HG02885 (cell line): ENCODE results near the gene REXO1.

Experiments used
- ATAC-seq: cut with Tn5 transposase; IDR thresholded peaks from one replicate; pipeline ENCODE4 v1.9.1; 2021; ENCODE audit warnings: mild to moderate bottlenecking; ENCODE audit not compliant: unreplicated experiment, poor library complexity

Gene REXO1

DNA sequence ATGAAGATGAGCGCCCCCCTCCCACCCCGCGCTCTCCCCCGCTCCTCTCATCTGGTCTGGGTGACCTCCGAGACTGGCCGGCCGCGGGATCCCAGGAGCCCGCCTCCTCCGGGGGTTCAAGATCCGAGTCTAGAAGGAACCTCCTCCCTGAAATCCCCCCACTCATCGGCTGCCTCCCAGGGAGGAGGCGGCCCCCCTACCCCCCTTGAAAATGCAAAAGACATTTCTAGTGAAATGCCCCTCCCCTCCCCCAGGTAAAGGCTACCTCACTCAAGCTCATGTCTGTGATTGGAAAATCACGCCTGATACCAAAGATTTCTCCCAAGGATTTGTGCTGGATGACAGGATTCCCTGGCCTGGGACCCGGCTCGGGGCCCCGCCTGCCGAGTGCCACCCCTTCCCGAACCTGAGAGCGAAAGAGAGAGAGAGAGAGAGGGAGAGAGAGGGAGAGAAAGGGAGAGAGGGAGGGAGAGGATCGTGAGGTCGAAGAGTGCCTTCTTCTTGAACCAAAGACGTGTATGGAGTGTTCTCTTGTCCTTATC lies 71.6 kb downstream of the REXO1 start:
- no peak for ATAC-seq

DNA sequence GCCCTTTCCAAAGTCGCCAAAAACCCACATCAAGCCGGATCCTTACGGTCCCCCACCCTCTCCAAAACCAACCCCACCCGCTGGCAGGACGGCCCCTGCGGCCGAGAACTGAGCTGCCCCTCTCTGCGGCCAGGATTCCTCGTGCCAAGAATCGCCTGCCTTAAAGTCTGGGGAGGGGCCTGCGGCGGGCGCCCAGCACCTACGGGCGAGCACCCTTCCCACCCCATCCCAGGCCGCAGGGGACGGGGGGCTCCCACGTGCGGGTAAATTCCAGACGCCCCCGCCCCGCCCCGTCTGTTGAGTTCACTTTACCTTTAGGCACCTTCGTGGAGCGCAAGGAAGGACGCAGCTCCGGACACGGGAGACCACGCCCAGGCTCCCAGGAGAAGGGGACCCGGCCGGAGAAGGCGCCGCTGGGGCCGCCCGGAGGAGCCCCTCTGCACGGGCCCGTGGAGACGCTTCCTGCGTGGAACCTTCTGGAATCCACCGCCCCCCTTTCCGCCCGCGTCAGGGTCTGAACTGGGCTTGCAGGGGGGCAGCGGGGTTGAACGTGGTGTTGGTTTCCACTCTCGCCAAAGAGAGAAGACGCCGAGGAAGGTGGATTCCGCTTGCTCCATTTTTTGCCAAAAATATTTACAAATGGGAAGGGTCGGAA lies 72.2 kb downstream of the REXO1 start:
- ATAC-seq, result no peak

DNA sequence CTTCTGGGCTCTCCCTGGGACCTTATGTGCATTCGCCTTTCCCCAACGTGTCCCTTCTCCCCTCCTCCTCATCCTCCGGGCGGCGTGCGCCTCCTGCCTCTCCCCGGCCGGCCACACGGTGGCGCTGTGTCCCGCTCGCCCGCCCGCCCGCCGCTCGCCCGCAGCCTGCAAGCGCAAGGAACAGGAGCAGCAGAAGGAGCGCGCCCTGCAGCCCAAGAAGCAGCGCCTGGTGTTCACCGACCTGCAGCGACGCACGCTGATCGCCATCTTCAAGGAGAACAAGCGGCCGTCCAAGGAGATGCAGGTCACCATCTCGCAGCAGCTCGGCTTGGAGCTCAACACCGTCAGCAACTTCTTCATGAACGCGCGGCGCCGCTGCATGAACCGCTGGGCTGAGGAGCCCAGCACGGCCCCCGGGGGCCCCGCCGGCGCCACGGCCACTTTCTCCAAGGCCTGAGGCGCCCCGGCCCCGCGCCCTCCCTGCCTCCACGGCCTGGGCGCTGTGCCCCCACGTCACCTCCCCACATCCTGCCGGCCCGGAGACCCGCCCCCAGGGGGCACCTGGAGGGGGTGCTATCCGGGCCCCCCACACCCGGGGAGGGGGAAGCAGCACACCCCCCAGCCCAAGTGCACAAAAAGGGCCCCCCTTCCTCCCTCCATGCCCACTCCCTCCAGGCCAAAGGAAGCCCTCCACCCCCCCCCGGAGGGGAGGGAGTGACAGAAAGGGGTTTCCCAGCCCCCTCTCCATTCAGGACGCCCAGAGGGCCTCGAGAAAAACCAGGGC lies 73.1 kb downstream of the REXO1 start:
- no peak for ATAC-seq

DNA sequence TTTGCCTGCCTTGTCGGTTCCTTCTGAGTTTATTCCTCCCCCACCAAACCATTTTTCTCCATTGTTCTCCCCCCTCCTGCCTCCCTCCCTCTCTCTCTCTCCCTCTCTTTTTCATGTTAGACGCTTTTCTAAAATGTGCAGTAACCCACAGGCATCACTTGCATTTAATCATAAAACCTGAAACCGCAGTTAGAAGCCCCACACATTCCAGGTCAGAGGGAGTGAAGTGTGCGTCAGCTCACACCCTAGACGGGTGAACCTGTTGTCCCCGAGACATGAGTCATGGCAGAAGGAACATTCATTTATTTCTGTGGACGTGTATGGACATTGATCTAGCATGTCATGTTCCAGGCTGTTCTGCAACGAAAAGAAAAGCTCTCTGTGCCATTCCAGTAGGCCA lies 75.1 kb downstream of the REXO1 start:
- ATAC-seq, result no peak

DNA sequence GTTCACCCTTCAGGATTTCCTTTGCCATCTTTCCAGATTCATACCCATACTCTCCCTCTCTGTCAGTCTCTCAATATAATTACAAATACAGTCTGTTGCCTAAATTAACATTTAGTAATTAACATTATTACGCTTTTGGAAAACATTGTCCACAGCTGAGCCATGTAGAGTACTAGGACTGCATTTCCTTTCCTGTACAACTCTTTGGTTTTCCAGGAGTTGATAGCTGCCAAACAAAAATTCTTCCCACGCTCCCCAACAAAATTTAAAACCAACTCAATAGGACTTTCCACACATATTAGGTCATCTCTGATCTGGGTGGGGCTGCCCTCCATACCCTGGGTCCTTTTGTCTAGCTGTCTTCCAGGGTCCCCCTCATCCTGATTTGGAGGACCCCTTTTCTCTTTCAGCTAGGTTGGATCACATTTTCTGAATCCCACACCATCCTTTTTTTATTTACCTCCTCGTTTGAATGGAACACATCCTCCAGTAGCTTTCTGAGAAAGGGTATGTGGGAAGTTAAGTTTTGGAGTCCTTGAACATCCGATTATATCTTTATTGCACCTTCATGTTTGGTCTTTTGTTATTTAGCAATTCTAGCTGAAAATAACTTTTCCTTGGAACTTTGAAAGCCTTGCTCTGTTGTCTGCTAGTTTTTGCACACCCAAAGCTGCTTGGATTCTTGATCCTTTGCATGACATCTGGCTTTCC lies 77.3 kb downstream of the REXO1 start:
- no peak for ATAC-seq

DNA sequence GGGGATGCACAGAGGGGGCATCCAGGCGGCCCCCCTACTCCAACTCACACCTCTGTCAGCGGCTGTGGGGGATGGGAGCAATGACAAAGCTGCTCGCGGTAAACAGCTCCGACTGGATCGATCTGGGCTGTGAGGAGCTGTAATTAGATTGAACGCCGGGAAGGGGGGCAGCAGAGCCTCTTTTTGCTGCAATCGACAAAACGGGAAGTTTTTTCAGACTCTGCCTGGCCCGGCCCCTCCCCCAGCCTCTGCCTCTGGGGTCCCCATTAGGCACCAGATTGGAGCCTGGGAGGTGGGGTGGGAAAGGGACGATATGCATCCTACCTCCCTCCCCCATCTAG lies 78.7 kb downstream of the REXO1 start:
- ATAC-seq, result no peak

DNA sequence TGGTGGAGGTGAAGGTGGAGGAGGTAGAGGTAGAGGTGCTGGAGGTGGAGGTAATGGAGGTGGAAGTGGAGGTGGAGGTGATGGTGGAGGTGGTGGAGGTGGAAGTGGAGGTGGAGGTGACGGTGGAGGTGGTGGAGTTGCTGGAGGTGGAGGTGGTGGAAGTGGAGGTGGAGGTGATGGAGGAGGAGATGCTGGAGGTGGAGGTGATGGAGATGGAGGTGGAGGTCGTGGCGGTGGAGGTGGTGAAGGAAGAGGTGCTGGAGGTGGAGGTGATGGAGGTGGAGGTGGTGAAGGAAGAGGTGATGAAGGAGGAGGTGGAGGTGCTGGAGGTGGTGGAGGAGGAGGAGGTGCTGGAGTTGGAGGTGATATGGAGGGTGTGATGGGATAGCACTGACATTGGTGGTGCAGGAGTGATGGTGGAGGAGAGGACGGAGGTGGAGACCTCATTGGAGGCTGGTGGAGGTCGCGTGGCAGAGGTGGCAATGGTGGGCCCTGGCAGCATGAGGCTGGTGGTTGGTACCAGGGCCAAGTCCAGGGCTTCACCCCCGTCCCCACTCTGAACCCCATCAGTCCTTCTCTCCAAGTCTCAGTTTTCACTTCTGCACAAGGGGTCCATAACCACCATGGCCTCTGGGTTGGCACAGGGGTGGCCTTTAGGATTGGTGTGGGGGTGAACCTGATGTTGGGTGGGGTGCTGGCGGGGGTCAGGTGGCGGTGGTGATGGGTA lies 79.2 kb downstream of the REXO1 start:
- no peak for ATAC-seq

DNA sequence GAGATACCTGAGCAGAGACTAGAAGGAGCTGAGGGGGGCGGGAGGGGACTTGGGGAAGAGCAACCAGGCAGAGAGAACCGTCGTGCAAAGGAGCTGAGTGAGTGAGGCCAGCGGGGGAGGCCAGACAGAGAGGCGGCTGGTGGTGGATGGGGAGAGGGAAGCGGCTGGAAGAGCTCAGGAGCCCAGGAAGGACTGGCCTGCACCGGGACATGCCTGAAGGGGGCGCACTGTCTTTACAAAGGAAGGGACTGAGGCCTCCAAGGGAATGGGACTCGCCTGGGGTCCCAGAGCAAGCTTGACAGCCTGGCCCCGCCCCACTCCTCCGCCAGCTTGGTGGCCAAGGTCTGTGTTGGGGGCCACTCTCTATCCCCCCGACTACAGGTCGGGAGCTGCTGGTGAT lies 80.0 kb downstream of the REXO1 start:
- ATAC-seq, result no peak

DNA sequence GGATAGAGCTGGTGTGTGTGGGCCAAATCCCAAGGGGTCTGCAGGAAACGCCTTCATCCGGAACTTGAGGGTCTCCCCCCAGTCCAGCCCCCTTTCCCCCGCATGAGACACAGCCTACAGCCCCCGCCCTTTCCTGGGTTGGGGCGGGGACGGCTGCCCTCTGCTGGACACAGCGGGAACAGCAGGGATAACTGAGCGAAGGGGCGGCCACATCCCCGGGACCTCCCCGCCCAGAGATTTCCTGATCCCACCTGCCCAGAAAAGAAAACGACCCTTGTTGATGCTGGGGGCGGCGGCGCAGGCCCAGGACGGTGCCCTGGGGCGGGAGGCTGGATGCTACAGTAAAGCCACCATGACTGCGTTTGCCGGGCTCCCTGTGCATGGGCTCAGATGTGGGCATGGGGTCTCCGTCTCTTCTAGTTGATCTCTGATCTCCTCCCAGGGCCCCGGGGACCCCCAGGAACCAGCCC lies 80.8 kb downstream of the REXO1 start:
- no peak for ATAC-seq

DNA sequence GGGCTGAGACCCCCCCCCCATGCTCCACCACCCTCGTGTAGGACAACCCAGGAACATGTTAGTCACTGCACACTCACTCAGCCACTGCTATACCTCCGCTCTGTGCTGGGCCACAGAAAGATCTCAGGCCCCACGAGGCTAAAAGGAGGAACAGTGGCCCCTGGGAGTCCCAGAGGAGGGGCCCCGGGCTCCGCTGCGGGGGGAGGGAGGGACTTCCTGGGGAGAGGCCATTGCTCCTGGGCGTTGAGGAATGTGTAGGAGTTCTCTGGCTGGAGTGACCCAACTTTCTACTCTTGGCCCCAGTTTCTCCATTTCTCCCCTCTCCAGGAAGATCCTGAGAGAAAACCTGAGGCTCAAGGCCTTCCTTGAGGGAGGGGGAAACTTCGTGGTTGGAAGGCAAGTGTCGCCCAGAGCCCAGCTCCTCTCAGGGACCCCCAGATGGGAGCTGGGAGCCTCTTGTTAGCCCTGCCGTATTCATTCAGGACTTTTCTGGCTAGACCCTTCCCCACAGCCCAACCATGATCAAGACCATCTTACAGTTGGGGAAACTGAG lies 81.4 kb downstream of the REXO1 start:
- ATAC-seq, result no peak

DNA sequence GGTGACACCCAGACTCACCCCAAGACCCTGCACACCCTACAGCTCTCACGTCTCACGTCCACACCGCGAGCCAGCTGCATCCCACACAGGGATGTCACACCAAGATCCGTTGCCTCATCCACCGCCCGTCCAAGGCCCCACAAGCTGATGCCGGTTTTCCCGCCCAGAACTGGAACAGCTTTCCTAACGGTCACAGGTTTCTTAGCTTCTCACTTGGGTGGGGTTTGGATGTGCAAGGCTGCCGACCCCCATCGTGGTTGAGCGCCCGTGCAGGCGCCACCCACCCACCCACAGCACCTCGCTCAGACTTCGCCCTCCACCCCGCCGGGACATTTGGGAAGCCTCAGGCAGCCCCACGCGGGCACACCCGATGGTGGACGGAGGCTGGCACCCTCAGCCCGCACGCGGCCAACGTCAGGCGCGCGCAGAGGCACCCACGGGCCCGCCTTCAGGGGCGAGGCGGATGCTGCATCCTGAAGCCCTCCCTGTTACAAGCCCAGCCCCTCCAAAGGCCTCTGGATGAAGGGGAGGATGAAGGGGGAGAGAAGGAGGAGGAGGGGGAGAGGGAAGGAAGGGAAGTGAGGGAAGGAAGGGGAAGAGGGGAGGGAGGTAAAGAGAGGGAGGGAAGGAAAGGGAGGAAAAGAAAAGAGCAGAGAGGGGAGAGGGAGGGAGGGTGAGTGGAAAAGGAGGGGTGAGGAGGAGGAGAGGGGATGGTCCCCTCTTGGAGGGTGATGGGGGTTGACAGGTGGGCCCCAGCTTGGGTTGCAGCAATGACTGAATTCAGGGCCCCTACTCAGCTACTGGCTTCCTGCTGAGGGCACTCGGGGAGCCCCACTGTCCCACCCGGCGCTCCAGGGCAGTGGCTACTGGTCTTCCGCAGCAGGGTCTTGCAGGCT lies 82.1 kb downstream of the REXO1 start:
- no peak for ATAC-seq
